NCI-H748 (cell line): ENCODE measurements around the gene VENTX.
A peak's percentile ranks its signal among the peaks of the same experiment; 100 is the strongest.

Experiments
- DNase-seq: peaks from one replicate; lab custom pipeline; 2025; ENCODE audit not compliant: unreplicated experiment; lab: John Stamatoyannopoulos, UW

VENTX gene

GRCh38 chr10:133201948-133202725, 35.5 kb upstream of the VENTX start:
- DNase-seq = no peak

GRCh38 chr10:133202778-133203651, 34.6 kb upstream of the VENTX start:
- DNase-seq = no peak

GRCh38 chr10:133203652-133204195, 33.9 kb upstream of the VENTX start:
- DNase-seq = peak; percentile 4

GRCh38 chr10:133204226-133205015, 33.2 kb upstream of the VENTX start:
- DNase-seq = no peak

- no peak for DNase-seq
Observed at GRCh38 chr10:133205146-133205545, 32.5 kb upstream of the VENTX start.

GRCh38 chr10:133206356-133207040, 31.2 kb upstream of the VENTX start:
- no peak for DNase-seq

- DNase-seq = no peak
Observed at GRCh38 chr10:133207041-133207600, 30.5 kb upstream of the VENTX start.

- no peak for DNase-seq
Observed at GRCh38 chr10:133207627-133208026, 30.0 kb upstream of the VENTX start.

- DNase-seq = no peak
Observed at GRCh38 chr10:133208466-133208865, 29.2 kb upstream of the VENTX start.

GRCh38 chr10:133209117-133209516, 28.5 kb upstream of the VENTX start:
- no peak for DNase-seq

GRCh38 chr10:133209641-133210040, 28.0 kb upstream of the VENTX start:
- no peak for DNase-seq

GRCh38 chr10:133210398-133211140, 27.1 kb upstream of the VENTX start:
- no peak for DNase-seq

GRCh38 chr10:133211141-133211830, 26.4 kb upstream of the VENTX start:
- DNase-seq = no peak

- no peak for DNase-seq
Observed at GRCh38 chr10:133211959-133212852, 25.4 kb upstream of the VENTX start.

GRCh38 chr10:133212853-133213494, 24.7 kb upstream of the VENTX start:
- no peak for DNase-seq

- DNase-seq = no peak
Observed at GRCh38 chr10:133213641-133214467, 23.8 kb upstream of the VENTX start.
